ENCODE results near the gene PTGER1.

GRCh38 chr19:14432791-14433553, 42.2 kb downstream of the PTGER1 start, which contains the start of gene PKN1:
- TF ChIP-seq ZBTB34 (CRISPR knock-in tag; IDR thresholded peaks at IDR 0.05) (no peak), TBP (optimal IDR thresholded peaks at IDR 0.05; ENCODE audit: low read depth, low read length) (no peak), BHLHE40 (IDR thresholded peaks at IDR 0.05; ENCODE audit: low read length) (peak; percentile 54), NR3C1 (CRISPR knock-in tag; IDR thresholded peaks at IDR 0.05) (no peak), CREBBP (IDR thresholded peaks at IDR 0.05; ENCODE audit: low read depth, low read length) (no peak), USF2 (CRISPR knock-in tag; IDR thresholded peaks at IDR 0.05) (peak; percentile 76), ZNF184 (CRISPR knock-in tag; IDR thresholded peaks at IDR 0.05) (no peak), FOS (IDR thresholded peaks at IDR 0.05; ENCODE audit: extremely low read depth, insufficient read length) (no peak), CEBPZ (IDR thresholded peaks at IDR 0.05; ENCODE audit: borderline replicate concordance, low read depth, low read length) (no peak), ETV5 (CRISPR knock-in tag; IDR thresholded peaks at IDR 0.05; ENCODE audit: low read depth) (no peak), ELF1 (tag; IDR thresholded peaks at IDR 0.05) (no peak)
- TF ChIP-seq, protein P1, sequence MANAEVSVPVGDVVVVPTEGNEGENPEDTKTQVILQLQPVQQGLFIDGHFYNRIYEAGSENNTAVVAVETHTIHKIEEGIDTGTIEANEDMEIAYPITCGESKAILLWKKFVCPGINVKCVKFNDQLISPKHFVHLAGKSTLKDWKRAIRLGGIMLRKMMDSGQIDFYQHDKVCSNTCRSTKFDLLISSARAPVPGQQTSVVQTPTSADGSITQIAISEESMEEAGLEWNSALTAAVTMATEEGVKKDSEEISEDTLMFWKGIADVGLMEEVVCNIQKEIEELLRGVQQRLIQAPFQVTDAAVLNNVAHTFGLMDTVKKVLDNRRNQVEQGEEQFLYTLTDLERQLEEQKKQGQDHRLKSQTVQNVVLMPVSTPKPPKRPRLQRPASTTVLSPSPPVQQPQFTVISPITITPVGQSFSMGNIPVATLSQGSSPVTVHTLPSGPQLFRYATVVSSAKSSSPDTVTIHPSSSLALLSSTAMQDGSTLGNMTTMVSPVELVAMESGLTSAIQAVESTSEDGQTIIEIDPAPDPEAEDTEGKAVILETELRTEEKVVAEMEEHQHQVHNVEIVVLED (CRISPR knock-in tag; IDR thresholded peaks at IDR 0.05), result no peak
- TF ChIP-seq, protein P2, sequence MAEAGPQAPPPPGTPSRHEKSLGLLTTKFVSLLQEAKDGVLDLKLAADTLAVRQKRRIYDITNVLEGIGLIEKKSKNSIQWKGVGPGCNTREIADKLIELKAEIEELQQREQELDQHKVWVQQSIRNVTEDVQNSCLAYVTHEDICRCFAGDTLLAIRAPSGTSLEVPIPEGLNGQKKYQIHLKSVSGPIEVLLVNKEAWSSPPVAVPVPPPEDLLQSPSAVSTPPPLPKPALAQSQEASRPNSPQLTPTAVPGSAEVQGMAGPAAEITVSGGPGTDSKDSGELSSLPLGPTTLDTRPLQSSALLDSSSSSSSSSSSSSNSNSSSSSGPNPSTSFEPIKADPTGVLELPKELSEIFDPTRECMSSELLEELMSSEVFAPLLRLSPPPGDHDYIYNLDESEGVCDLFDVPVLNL (CRISPR knock-in tag; IDR thresholded peaks at IDR 0.05; ENCODE audit: low read depth), result no peak
- TF ChIP-seq, protein P3, sequence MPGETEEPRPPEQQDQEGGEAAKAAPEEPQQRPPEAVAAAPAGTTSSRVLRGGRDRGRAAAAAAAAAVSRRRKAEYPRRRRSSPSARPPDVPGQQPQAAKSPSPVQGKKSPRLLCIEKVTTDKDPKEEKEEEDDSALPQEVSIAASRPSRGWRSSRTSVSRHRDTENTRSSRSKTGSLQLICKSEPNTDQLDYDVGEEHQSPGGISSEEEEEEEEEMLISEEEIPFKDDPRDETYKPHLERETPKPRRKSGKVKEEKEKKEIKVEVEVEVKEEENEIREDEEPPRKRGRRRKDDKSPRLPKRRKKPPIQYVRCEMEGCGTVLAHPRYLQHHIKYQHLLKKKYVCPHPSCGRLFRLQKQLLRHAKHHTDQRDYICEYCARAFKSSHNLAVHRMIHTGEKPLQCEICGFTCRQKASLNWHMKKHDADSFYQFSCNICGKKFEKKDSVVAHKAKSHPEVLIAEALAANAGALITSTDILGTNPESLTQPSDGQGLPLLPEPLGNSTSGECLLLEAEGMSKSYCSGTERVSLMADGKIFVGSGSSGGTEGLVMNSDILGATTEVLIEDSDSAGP (CRISPR knock-in tag; IDR thresholded peaks at IDR 0.05), result no peak
